Stimulated activated CD4-positive, alpha-beta T cell treated with anti-CD3 and anti-CD28 coated beads, Interleukin-4, amount 100 ng/mL, for 4 hours (primary cell): ENCODE results near the gene ZHX3.
"Not testable (repeated sequence)": the region's sequence is repeated elsewhere in the genome, so short reads cannot be mapped to it uniquely, and the experiment has no call there.

Experiments
- DNase-seq, 2 experiments: peaks; one replicate each; pipeline ENCODE4 v3.0.0-alpha.2; 2020

The ZHX3 gene

DNA sequence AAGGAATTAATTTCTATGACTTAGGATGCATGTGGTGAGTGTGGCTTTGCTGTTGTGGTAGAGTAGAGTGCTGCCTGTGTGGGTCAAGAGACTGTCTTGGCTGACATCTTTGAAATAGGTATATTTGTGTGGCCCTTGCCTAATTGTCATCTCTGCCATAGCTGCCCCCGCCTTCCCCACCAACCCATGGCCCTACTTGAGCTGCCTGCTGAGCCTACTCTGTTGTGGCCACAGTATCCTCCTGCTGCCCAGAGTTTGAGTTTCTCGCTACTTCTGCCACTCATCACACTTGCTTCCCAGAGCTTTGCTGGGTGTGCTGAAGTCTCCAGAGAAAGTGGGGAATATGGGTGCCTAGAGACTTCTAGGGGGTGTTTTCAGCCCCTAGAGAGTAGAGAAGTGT, 172.2 kb downstream of the ZHX3 start:
- no peak for DNase-seq

- no peak for DNase-seq
These were observed 174.2 kb downstream of the ZHX3 start for GRCh38 chr20:41143354-41143753.

DNA sequence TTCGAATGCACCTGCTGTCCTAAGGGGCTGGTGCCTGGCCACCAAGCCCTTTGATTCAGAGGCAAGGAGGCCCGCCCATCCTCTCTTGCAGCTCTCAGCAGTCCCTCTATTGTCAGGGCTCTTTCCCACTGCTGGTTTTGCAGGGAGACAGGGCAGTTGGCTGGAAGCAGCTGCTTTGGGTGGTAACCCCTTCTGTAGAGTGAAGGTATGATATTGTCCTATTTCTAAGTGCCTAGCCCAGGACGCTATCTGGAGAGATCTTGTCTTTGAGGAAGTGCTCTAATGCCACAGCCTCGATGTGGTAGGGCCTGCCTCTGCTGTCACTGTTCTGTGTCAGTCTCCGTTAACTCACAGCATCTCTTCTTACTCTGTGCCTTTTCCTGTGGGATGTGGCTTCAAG, 174.6 kb downstream of the ZHX3 start:
- no peak for DNase-seq

DNA sequence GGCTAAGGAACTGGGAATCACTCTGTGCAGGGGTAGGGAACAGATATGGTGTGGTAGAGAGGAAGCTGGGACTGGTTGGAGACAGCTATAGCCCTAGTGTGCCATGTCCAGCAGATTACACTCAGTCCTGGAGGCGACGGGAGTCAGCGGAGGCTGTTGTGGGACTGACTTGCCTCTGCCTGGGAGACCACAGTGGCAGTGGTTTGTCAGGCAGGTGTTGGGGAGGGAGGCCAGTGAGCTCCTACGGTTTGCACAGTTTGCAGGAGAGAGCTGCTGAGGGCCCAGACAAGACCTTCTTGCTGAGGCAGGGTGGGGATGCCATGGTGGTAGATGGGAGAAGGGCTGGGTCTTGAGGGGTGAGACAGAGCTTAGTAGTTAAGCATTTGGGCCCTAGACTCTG, 175.3 kb downstream of the ZHX3 start:
- DNase-seq = no peak

GRCh38 chr20:41141153-41141815, 176.2 kb downstream of the ZHX3 start:
- no peak for DNase-seq

DNA sequence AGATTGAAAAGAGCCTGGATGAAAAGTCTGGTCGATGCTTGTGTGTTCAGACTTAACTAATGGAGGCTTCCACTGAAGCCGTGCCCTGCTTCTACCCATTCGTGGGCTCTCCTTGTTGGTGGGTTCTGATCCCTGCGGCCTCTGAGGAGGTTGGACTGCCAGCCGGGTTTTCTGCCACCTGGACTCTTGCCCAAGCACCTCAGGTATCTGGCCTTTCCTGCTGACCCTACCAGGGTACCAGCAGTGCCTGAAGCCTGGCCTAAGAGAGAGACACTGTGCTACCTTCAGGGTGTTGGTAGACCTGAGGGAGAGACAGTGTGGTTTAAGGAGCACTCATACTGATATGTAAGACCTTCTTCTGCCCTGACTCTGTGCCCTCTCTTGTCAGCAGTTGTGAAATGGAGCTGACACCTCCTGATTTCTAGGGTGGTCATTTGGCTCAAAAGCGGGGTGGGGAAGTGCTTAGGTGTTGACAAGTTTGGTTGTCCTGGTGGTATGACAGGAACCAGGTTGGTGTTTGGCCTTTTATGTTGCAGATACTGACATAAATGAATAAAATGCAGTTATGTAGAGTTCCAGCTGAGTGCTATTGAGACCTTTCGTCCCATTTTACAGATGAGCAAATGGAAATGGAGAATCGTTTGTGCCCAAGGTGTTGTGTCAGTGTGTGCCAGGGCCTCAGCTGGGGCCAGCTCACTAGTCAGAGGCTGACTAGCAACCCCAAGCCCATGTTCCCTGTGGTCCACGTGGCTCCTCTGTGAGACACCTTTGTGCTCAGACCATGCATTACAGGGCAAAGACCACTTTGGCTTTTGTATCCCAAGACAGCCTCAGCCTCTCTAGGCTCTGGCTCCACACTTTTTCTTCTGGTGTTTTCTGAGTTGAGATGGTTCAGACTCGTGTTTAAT, 177.1 kb downstream of the ZHX3 start:
- no peak for DNase-seq

DNA sequence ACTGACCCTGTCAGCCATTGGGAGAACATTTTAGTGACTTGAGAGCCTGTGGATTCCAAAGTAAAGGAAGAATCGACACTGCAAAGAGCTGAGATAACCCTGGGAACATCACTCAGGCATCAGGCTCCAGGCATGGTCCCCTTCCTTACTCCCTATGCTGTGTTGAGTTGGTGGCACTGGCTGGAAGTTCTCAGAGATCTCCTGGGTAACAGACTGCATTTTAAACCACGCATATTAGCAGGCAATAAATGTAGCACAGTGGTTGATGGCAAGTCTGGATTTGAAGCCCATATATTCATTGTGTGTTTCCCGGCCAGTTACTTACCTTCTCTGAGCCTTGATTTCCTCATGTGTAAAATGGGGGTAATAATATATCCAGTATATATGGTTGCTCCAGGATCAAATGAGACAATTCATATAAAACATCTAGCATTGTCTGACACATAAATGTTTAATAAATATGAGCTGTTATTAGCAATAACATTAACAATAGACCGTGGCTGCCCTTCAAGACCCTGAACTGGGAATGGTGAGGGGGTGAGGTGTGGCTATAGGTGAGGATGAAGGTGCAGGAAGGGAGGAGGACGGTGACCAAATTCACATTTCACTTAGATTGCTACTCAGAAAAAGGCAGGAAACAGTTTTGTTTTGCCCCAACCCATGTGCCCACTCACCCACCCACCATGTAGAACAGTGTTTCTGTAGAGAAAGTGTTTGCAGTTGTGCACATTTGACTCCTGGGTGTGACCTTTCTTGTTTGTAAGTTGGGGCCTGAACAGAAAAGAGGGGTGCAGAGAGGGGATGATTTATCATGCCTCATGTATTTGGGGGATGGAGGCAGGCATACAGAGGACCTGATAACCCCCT, 178.1 kb downstream of the ZHX3 start:
- peak in 1 of 2 experiments; percentile 43 for DNase-seq

- DNase-seq = no peak
These were observed 178.9 kb downstream of the ZHX3 start for GRCh38 chr20:41138475-41139226.

DNA sequence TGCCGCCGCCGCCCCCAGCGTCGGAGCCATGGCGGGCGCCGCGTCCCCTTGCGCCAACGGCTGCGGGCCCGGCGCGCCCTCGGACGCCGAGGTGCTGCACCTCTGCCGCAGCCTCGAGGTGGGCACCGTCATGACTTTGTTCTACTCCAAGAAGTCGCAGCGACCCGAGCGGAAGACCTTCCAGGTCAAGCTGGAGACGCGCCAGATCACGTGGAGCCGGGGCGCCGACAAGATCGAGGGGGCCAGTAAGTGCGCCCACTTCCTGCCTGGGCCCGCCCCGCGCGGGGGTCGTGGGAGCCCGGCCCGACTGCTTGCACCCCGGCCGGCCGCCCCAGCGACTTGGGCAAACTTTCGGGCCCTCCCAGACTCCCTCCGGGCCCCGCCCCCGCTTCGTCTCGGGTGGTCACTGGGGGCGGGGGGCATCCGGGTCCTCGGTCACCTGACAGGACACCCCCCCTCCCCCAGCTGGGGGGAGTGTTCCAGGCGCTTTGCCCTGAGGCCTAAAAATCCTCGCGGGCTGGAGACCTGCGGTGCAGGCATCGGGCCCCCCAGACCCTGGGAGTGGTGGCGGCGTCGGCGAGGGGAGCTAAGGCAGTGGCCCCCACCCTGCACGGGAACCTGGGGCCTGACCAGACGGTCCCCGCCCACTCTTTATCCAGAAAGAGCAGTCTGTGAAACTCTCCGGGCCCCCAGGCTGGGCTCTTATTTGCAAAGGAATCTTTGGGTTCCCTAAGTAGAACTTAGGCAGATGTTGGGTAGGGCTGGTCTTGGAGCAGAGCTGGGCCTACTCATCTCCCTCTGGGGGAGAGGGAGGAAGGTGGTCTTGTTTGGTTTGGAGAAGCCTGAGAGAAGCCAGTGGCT, 179.7 kb downstream of the ZHX3 start:
- DNase-seq = peak; percentile 31 to 50

- peak; percentile 83 to 88 for DNase-seq
These were observed 180.6 kb downstream of the ZHX3 start, which contains the start of gene PLCG1 for GRCh38 chr20:41136680-41137613. Gene PLCG1 (plus strand): TSS chr20:41137543. CDS start chr20:41137642, 99 bp downstream.

- no peak for DNase-seq
These were observed 181.4 kb downstream of the ZHX3 start for GRCh38 chr20:41135888-41136679.

DNA sequence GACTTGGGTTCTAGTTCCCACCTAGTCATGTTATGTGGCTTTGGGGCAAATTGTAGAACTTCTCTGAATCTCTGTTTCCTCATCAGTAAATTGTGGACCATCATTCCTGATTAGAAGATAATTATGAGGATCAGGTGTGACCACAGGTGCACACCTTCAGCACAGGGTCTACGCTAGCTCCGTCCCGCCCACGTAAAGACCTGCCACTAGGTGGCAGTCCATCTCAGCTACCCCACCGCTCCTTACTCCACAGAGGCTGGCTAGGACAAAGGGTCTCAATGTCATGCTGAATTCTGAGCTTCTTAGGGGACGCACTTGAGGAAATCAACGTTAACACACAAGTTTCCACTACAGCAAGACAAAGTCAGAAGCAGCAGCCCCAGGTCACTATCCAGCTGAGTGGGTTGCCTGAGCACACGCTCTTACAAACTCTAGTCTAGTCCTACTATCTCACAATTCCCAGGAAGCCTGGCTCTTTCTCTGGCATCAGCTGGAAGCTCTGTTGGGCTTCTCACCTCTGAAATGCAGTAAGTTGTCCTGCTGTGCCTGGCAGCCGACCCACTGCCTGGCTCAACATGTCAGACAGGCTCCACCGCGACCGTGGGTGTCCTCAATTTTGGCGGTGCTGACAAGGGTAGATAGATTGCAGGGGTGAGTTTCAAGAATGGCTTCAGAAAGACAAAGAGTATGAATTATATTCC, 182.2 kb downstream of the ZHX3 start:
- peak; percentile 52 to 62 for DNase-seq

GRCh38 chr20:41134362-41135186, 183.0 kb downstream of the ZHX3 start:
- no peak for DNase-seq

DNA sequence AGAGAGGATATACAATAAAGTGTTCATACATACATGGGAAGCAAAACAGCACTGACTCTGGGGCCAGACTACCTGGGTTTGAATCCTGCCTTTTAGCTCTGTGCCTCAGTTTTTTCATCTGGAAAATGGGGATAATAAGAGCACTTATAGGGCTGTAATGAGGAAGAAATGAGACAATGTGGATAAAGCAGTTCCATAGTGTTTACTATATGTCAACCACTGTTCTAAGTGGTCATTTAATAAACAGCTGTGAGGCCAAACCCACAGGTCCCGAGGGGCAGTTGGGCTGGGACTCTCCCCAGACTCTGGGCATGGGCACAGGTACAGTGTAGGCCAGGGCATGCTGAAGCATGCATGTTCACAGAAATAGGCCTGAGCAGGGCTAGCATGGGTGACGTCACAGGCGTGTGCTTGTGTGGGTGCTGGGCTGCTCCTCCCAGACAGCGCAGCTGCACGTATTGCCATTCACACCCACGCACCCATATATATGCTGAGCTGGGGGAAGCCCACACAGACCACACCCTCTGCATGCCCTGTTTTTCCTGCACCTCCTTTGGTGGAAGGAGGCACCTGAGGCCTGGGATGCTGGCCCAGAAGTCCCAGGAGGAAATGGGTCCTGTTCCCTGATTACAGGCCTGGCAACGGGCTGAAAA, 183.7 kb downstream of the ZHX3 start:
- peak; percentile 50 to 82 for DNase-seq

GRCh38 chr20:41132388-41132775, 185.1 kb downstream of the ZHX3 start:
- not testable (repeated sequence) for DNase-seq

DNA sequence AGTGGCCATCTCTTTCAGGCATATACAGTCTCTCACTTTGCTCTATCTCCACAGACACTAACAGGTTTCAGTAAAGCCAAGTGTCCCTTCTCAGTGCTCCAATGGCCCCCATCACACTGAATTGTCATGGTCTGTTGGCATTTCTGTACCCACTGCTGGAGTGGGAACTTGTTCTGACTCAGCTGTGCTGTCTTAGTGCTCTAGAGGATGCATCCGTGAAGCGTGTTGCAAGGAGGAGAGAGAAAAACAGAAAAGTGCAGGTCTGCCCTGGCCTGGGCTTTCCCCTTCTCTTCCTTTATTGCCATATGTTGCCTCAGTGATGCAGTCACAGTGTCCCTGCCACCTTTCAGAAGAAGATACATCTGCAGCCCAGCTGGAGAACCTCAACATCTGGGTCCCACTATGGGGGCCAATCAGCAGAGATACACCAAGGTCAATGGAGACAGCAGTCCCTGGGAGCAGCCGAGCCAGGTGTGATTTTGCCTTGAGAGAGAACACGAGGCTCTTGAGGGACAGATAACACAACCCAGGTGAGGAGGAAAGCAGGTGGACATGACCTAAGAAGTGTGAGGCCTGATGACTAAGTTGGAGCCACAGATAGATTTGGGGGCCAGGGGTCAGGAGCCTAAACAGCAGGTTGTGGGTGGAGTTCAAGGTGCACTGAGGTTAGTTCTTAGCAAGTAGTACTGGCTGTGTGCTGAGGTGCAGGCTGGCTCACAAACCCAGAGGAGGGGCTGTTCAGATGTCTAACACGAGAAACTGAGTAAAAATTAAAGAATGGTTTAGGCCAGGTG, 185.7 kb downstream of the ZHX3 start:
- no peak for DNase-seq
